ENCODE data around the gene OCRL. TPM values are rescaled to one million over a fixed set of nuclear protein-coding genes. Genes with fewer than 3 reads are reported as not detected.

The OCRL gene
- total RNA-seq, result 16.1 and 19.0 TPM in 2 replicates

DNA sequence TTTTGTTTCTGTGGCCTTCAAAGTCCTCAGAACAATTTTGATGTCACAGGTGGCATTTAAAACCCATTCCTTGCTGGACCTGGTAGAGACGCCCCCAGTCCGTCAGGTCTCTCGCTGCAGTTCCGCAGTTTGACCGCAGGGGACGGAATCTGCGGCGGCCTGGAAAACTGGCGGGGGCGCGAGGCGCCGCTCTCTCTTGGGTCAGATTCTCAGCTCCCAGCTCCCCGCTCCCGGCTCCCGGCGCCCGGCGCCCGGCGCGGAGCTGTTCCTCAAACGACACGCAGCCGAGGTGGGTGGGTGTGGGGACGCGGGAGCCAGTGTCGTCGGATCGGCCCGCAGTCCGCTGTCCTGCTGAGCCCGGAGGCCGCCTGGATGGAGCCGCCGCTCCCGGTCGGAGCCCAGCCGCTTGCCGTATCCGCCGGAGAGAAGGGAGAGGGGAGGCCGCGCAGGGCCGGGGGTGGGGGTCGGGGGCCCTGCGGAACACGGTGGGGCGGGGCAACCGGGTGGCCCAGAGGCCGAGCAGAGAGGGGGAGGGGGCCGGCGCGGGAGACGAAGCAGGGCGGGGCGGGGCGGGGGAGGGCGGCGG lies at the start of gene OCRL:
OCRL (plus strand) TSS at position 192 of the 586 bp plus-strand sequence; CDS start at position 373, 181 bp downstream.

DNA sequence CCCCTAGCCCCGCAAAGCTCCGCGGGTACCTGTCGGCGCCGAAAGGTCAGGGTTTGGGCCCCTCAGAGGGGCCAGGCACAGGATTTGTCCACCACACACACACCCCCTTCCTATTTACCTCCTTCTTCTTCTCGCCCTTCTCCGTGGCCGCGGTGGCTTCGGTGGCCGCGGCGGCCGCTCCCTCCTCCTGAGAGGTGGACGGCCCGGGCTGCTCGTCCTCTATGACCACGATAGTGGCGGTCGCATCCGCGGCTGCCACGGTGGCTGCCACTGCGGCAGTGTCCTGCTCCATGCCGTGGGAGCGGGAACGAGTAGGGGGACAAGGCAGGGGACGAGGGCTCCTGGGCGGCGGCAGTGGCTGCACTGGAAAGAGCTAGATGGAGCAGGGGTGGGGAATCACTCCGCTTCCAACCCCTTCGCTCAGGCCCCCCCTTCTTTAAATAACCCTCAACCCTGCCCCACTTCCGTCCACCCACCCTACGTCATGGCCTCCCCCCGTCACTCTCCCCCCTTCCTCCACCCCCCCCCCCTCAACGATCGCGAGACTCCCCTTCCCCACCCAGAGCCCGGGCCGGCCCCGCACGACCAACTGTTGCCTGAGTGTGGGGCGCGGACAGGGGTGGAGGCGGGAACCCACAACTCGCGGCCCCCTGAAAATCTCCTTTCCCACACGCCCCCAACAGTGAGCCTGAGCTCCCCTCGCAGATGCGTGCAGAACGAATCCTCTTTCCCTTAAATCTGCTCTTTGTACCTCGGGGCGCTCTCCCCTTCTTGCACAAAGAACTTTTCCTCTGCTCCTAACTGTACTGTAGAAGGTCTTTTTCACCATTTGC lies 16.8 kb upstream of the OCRL start, which contains the start of gene SMARCA1:
SMARCA1 (minus strand) TSS at position 412 of the 833 bp plus-strand sequence; CDS start at position 292, 120 bp downstream.

Other genes with a start within 250 kb of the OCRL start
- gene SMARCA1, start 16.8 kb upstream of the OCRL start, total RNA-seq, result 43.1 and 58.9 TPM in 2 replicates
- 0.43 and 4.3 TPM in 2 replicates for gene APLN, start 114.7 kb downstream of the OCRL start, total RNA-seq
- gene XPNPEP2, start 198.7 kb downstream of the OCRL start, total RNA-seq, result 0.85 and 1.9 TPM in 2 replicates
- gene SASH3, start 239.7 kb downstream of the OCRL start, total RNA-seq, result not detected in 2 replicates